ENCODE results near the gene COPS7A.
"Not testable (repeated sequence)": the region's sequence is repeated elsewhere in the genome, so short reads cannot be mapped to it uniquely, and the experiment has no call there.

The COPS7A gene

GRCh38 chr12:6697584-6698351, 26.1 kb upstream of the COPS7A start:
- H3K27me3 Mint-ChIP-seq, result peaks cover 38% of the 10 kb centered on the region

GRCh38 chr12:6698352-6699046, 25.3 kb upstream of the COPS7A start:
- Mint-ChIP-seq H3K4me1 (ENCODE audit: low read depth) (peaks cover 17% of the 10 kb centered on the region), H3K27me3 (peaks cover 46% of the 10 kb centered on the region), H3K36me3 (ENCODE audit: low read depth) (no peaks in the 10 kb centered on the region), H3K27ac (no peak overlapping the region), H3K4me3 (no peak overlapping the region), H3K9me3 (no peaks in the 10 kb centered on the region)
- no peak for DNase-seq

More at GRCh38 chr12:6697584-6698351, 26.1 kb upstream of the COPS7A start:
- Mint-ChIP-seq H3K4me3 (no peak overlapping the region), H3K9me3 (no peaks in the 10 kb centered on the region), H3K27ac (no peak overlapping the region), H3K4me1 (ENCODE audit: low read depth) (peaks cover 17% of the 10 kb centered on the region), H3K36me3 (ENCODE audit: low read depth) (no peaks in the 10 kb centered on the region)
- DNase-seq, result no peak

- Mint-ChIP-seq H3K36me3 (ENCODE audit: low read depth) (no peaks in the 10 kb centered on the region), H3K4me1 (ENCODE audit: low read depth) (peaks cover 17% of the 10 kb centered on the region), H3K27ac (no peak overlapping the region), H3K9me3 (no peaks in the 10 kb centered on the region), H3K27me3 (peaks cover 54% of the 10 kb centered on the region), H3K4me3 (peak overlapping the region; percentile 37)
- no peak for DNase-seq
Observed at GRCh38 chr12:6699259-6699988, 24.4 kb upstream of the COPS7A start.

GRCh38 chr12:6699989-6700645, 23.7 kb upstream of the COPS7A start:
- Mint-ChIP-seq H3K4me3 (peak overlapping the region; percentile 64), H3K9me3 (no peaks in the 10 kb centered on the region), H3K27ac (no peak overlapping the region), H3K27me3 (peaks cover 60% of the 10 kb centered on the region), H3K36me3 (ENCODE audit: low read depth) (no peaks in the 10 kb centered on the region), H3K4me1 (ENCODE audit: low read depth) (peaks cover 17% of the 10 kb centered on the region)
- peak; percentile 56 for DNase-seq

- no peaks in the 10 kb centered on the region for H3K9me3 Mint-ChIP-seq
- H3K4me3 Mint-ChIP-seq, result peak within 1 kb of the TSS; percentile 74
- H3K36me3 Mint-ChIP-seq (ENCODE audit: low read depth), result no peaks in the 10 kb centered on the region
- peak; percentile 68 for DNase-seq
- H3K27me3 Mint-ChIP-seq, result peaks cover 63% of the 10 kb centered on the region
- peaks cover 17% of the 10 kb centered on the region for H3K4me1 Mint-ChIP-seq (ENCODE audit: low read depth)
- peak within 1 kb of the TSS; percentile 30 for H3K27ac Mint-ChIP-seq
Observed at GRCh38 chr12:6700646-6701051, 23.2 kb upstream of the COPS7A start, which contains the start of gene PIANP. Gene PIANP, minus strand, starts transcription at chr12:6700815. Its CDS starts 2,754 bp downstream, at chr12:6698061.

GRCh38 chr12:6701078-6701768, 22.6 kb upstream of the COPS7A start:
- H3K4me3 Mint-ChIP-seq, result peak overlapping the region; percentile 74
- peaks cover 63% of the 10 kb centered on the region for H3K27me3 Mint-ChIP-seq
- DNase-seq, result no peak
- no peaks in the 10 kb centered on the region for H3K36me3 Mint-ChIP-seq (ENCODE audit: low read depth)
- H3K27ac Mint-ChIP-seq, result peak overlapping the region; percentile 30
- no peaks in the 10 kb centered on the region for H3K9me3 Mint-ChIP-seq
- H3K4me1 Mint-ChIP-seq (ENCODE audit: low read depth), result peaks cover 17% of the 10 kb centered on the region

GRCh38 chr12:6703631-6704030, 20.2 kb upstream of the COPS7A start:
- Mint-ChIP-seq H3K4me3 (no peak overlapping the region), H3K9me3 (no peaks in the 10 kb centered on the region), H3K36me3 (ENCODE audit: low read depth) (no peaks in the 10 kb centered on the region), H3K4me1 (ENCODE audit: low read depth) (peaks cover 16% of the 10 kb centered on the region), H3K27me3 (peaks cover 60% of the 10 kb centered on the region), H3K27ac (no peak overlapping the region)
- no peak for DNase-seq

- H3K36me3 Mint-ChIP-seq (ENCODE audit: low read depth); H3K4me3 Mint-ChIP-seq; H3K27ac Mint-ChIP-seq; DNase-seq; H3K9me3 Mint-ChIP-seq; H3K4me1 Mint-ChIP-seq (ENCODE audit: low read depth): not testable (repeated sequence)
- H3K27me3 Mint-ChIP-seq, result peaks cover 26% of the 10 kb centered on the region
Observed at GRCh38 chr12:6708351-6708750, 15.5 kb upstream of the COPS7A start.

GRCh38 chr12:6708960-6709394, 14.9 kb upstream of the COPS7A start:
- Mint-ChIP-seq H3K4me3 (peak overlapping the region; percentile 23), H3K27me3 (peaks cover 21% of the 10 kb centered on the region), H3K4me1 (ENCODE audit: low read depth) (peaks cover 5% of the 10 kb centered on the region), H3K36me3 (ENCODE audit: low read depth) (no peaks in the 10 kb centered on the region), H3K9me3 (no peaks in the 10 kb centered on the region), H3K27ac (peak overlapping the region; percentile 78)
- DNase-seq, result peak; percentile 45

GRCh38 chr12:6716031-6716873, 7.6 kb upstream of the COPS7A start:
- H3K27ac Mint-ChIP-seq; H3K4me3 Mint-ChIP-seq; DNase-seq; H3K4me1 Mint-ChIP-seq (ENCODE audit: low read depth); H3K27me3 Mint-ChIP-seq; H3K36me3 Mint-ChIP-seq (ENCODE audit: low read depth); H3K9me3 Mint-ChIP-seq: not testable (repeated sequence)

- H3K4me1 Mint-ChIP-seq (ENCODE audit: low read depth), result no peaks in the 10 kb centered on the region
- H3K9me3 Mint-ChIP-seq, result no peaks in the 10 kb centered on the region
- DNase-seq, result no peak
- no peaks in the 10 kb centered on the region for H3K36me3 Mint-ChIP-seq (ENCODE audit: low read depth)
- H3K27me3 Mint-ChIP-seq, result peaks cover 6% of the 10 kb centered on the region
- H3K4me3 Mint-ChIP-seq, result no peak overlapping the region
- peak overlapping the region; percentile 15 for H3K27ac Mint-ChIP-seq
Observed at GRCh38 chr12:6716874-6717437, 6.9 kb upstream of the COPS7A start.

- peaks cover 29% of the 10 kb centered on the region for H3K4me1 Mint-ChIP-seq (ENCODE audit: low read depth)
- H3K36me3 Mint-ChIP-seq (ENCODE audit: low read depth), result peaks cover 24% of the 10 kb centered on the region
- DNase-seq, result no peak
- no peaks in the 10 kb centered on the region for H3K27me3 Mint-ChIP-seq
- H3K4me3 Mint-ChIP-seq, result peak overlapping the region; percentile 86
- no peaks in the 10 kb centered on the region for H3K9me3 Mint-ChIP-seq
- no peak overlapping the region for H3K27ac Mint-ChIP-seq
Observed at GRCh38 chr12:6722863-6723262, 983 bp upstream of the COPS7A start.

- no peaks in the 10 kb centered on the region for H3K9me3 Mint-ChIP-seq
- DNase-seq, result peak; percentile 70
- peaks cover 39% of the 10 kb centered on the region for H3K36me3 Mint-ChIP-seq (ENCODE audit: low read depth)
- H3K27ac Mint-ChIP-seq, result peak overlapping the region; percentile 93
- H3K27me3 Mint-ChIP-seq, result no peaks in the 10 kb centered on the region
- H3K4me1 Mint-ChIP-seq (ENCODE audit: low read depth), result peaks cover 29% of the 10 kb centered on the region
- peak overlapping the region; percentile 86 for H3K4me3 Mint-ChIP-seq
Observed at GRCh38 chr12:6724409-6724797, 557 bp downstream of the COPS7A start.

Data from activated T-cell treated with anti-CD3 and anti-CD28 coated beads, Interleukin-2, amount 50 U/mL, for 24 hours (primary cell).